ENCODE measurements around the gene CAMKMT.

- no peak for TF ChIP-seq CTCF (IDR thresholded peaks at IDR 0.05)
- TF ChIP-seq POLR2A (IDR thresholded peaks at IDR 0.05): no peak
Observed at GRCh38 chr2:44813165-44813564, 451.4 kb downstream of the CAMKMT start.
